Kidney epithelial cell (primary cell): ENCODE measurements around the gene SNX8. TPM values are rescaled to one million over a fixed set of nuclear protein-coding genes. Genes with fewer than 3 reads are reported as not detected.

Experiments used
- DNase-seq: peaks from one replicate; pipeline ENCODE4 v3.0.0-alpha.2; 2010; ENCODE audit warnings: low read depth
- H3K27me3 ChIP-seq: 2 replicates; pipeline ENCODE4 v1.6.0; 2011; ENCODE audit warnings: low read length; ENCODE audit not compliant: control insufficient read depth, insufficient read depth
- H3K36me3 ChIP-seq: 2 replicates; pipeline ENCODE4 v1.5.1; 2011; ENCODE audit warnings: low read length; ENCODE audit not compliant: control insufficient read depth, insufficient read depth
- H3K4me3 ChIP-seq: 2 replicates; pipeline ENCODE4 v1.5.1; 2011; ENCODE audit warnings: low read depth, mild to moderate bottlenecking, control low read depth, low read length
- CTCF ChIP-seq: IDR thresholded peaks from 2 replicates; pipeline ENCODE4 v1.5.1; 2011; ENCODE audit warnings: mild to moderate bottlenecking, moderate library complexity, low read length, control low read depth, inconsistent platforms; ENCODE audit not compliant: insufficient read depth, poor library complexity, severe bottlenecking
- total RNA-seq: library from RNA; depleted of rRNA; stranded (reverse); fragments of >200 nt; gene quantifications from 2 replicates; pipeline ENCODE4 v1.2.3, GENCODE V29; 2015

The SNX8 gene
- total RNA-seq, 1 donor from 2014 or later = 47.7 TPM

GRCh38 chr7:2299131-2299829 lies 15.0 kb downstream of the SNX8 start:
- DNase-seq = no peak
- no peak for TF ChIP-seq CTCF
- H3K27me3 ChIP-seq = no peaks in the 10 kb centered on the region
- no peaks in the 10 kb centered on the region for H3K36me3 ChIP-seq
- no peak overlapping the region for H3K4me3 ChIP-seq

GRCh38 chr7:2296832-2297231 lies 17.4 kb downstream of the SNX8 start:
- Histone ChIP-seq H3K36me3 (no peaks in the 10 kb centered on the region), H3K27me3 (no peaks in the 10 kb centered on the region), H3K4me3 (no peak overlapping the region)
- TF ChIP-seq CTCF = no peak
- no peak for DNase-seq

- Histone ChIP-seq H3K4me3 (no peak overlapping the region), H3K27me3 (no peaks in the 10 kb centered on the region), H3K36me3 (no peaks in the 10 kb centered on the region)
- TF ChIP-seq CTCF = no peak
- DNase-seq = no peak
Observed at GRCh38 chr7:2295936-2296620, 18.2 kb downstream of the SNX8 start.

- no peak for TF ChIP-seq CTCF
- Histone ChIP-seq H3K36me3 (no peaks in the 10 kb centered on the region), H3K27me3 (no peaks in the 10 kb centered on the region), H3K4me3 (no peak overlapping the region)
- DNase-seq = no peak
Observed at GRCh38 chr7:2290877-2291276, 23.4 kb downstream of the SNX8 start.

GRCh38 chr7:2289621-2290020 lies 24.6 kb downstream of the SNX8 start:
- DNase-seq = no peak
- Histone ChIP-seq H3K27me3 (no peaks in the 10 kb centered on the region), H3K36me3 (no peaks in the 10 kb centered on the region), H3K4me3 (no peak overlapping the region)
- no peak for TF ChIP-seq CTCF

GRCh38 chr7:2289111-2289586 lies 25.1 kb downstream of the SNX8 start:
- Histone ChIP-seq H3K4me3 (no peak overlapping the region), H3K36me3 (no peaks in the 10 kb centered on the region), H3K27me3 (no peaks in the 10 kb centered on the region)
- DNase-seq = no peak
- no peak for TF ChIP-seq CTCF
